HL-60/S4 treated with phorbol 12-myristate 13-acetate at 8.2 ng/mL for 4 days and 3 days (cell line): ENCODE data around the gene ADAMTS12.
"Not testable (repeated sequence)": the region's sequence is repeated elsewhere in the genome, so short reads cannot be mapped to it uniquely, and the experiment has no call there.

Experiments
- in situ Hi-C: fragments of 300-500 bp; cut with MboI; formaldehyde crosslinking; loops from 2 replicates; pipeline ENCODE4 v1.15.0; 2022; ENCODE audit warnings: low sequenced_read_pairs

Gene ADAMTS12

GRCh38 chr5:33891788-33892619 lies at the start of gene ADAMTS12:
Gene ADAMTS12, minus strand, starts transcription at chr5:33891990. Its CDS starts 134 bp downstream, at chr5:33891856.
- in situ Hi-C loops: no loop called here

GRCh38 chr5:33941090-33941489 lies 49.3 kb upstream of the ADAMTS12 start:
- in situ Hi-C loops: loop anchor here (25.0 kb wide), 1 partner anchor 504 kb away; the partner anchor contains the start of gene TARS1

- in situ Hi-C loops: loop anchor here (25.0 kb wide), 1 partner anchor 502 kb away; the partner anchor contains the start of gene TARS1
These were observed 47.9 kb upstream of the ADAMTS12 start for GRCh38 chr5:33939556-33940262.

- in situ Hi-C loops: loop anchor here (25.0 kb wide), 1 partner anchor 502 kb away; the partner anchor contains the start of gene TARS1
These were observed 47.1 kb upstream of the ADAMTS12 start for GRCh38 chr5:33938881-33939280.

GRCh38 chr5:33938507-33938796 lies 46.7 kb upstream of the ADAMTS12 start:
- in situ Hi-C loops: loop anchor here (25.0 kb wide), 1 partner anchor 501 kb away; the partner anchor contains the start of gene TARS1

GRCh38 chr5:33937707-33938506 lies 46.1 kb upstream of the ADAMTS12 start:
- in situ Hi-C loops: loop anchor here (25.0 kb wide), 1 partner anchor 501 kb away; the partner anchor contains the start of gene TARS1

GRCh38 chr5:33937017-33937706 lies 45.4 kb upstream of the ADAMTS12 start:
- in situ Hi-C loops: loop anchor here (25.0 kb wide), 1 partner anchor 500 kb away; the partner anchor contains the start of gene TARS1

GRCh38 chr5:33936381-33937016 lies 44.7 kb upstream of the ADAMTS12 start, which contains the start of gene RXFP3:
Gene RXFP3, plus strand, starts transcription at chr5:33936386. Its CDS starts 355 bp downstream, at chr5:33936741.
- in situ Hi-C loops: loop anchor here (25.0 kb wide), 1 partner anchor 499 kb away; the partner anchor contains the start of gene TARS1

GRCh38 chr5:33936004-33936380 lies 44.2 kb upstream of the ADAMTS12 start:
- in situ Hi-C loops: loop anchor here (25.0 kb wide), 1 partner anchor 499 kb away; the partner anchor contains the start of gene TARS1

- in situ Hi-C loops: loop anchor here (25.0 kb wide), 1 partner anchor 497 kb away; the partner anchor contains the start of gene TARS1
These were observed 42.4 kb upstream of the ADAMTS12 start for GRCh38 chr5:33934176-33934575.

GRCh38 chr5:33933723-33934169 lies 42.0 kb upstream of the ADAMTS12 start:
- in situ Hi-C loops: loop anchor here (25.0 kb wide), 1 partner anchor 496 kb away; the partner anchor contains the start of gene TARS1

GRCh38 chr5:33931136-33931535 lies 39.3 kb upstream of the ADAMTS12 start:
- in situ Hi-C loops: loop anchor here (25.0 kb wide), 1 partner anchor 494 kb away; the partner anchor contains the start of gene TARS1

GRCh38 chr5:33929925-33930690 lies 38.3 kb upstream of the ADAMTS12 start:
- in situ Hi-C loops: loop anchor here (25.0 kb wide), 1 partner anchor 493 kb away; the partner anchor contains the start of gene TARS1

GRCh38 chr5:33928283-33928682 lies 36.5 kb upstream of the ADAMTS12 start:
- in situ Hi-C loops: loop anchor here (25.0 kb wide), 1 partner anchor 491 kb away; the partner anchor contains the start of gene TARS1

GRCh38 chr5:33927685-33928084 lies 35.9 kb upstream of the ADAMTS12 start:
- in situ Hi-C loops: loop anchor here (25.0 kb wide), 1 partner anchor 490 kb away; the partner anchor contains the start of gene TARS1

GRCh38 chr5:33925278-33925677 lies 33.5 kb upstream of the ADAMTS12 start:
- in situ Hi-C loops: loop anchor here (25.0 kb wide), 1 partner anchor 488 kb away; the partner anchor contains the start of gene TARS1

- in situ Hi-C loops: no loop called here
These were observed 29.2 kb upstream of the ADAMTS12 start for GRCh38 chr5:33921002-33921401.

GRCh38 chr5:33914844-33915243 lies 23.1 kb upstream of the ADAMTS12 start:
- in situ Hi-C loops: not testable (repeated sequence)
